Mononuclear cell (primary cell): ENCODE data around the gene ADM2. TPM values are rescaled to one million over a fixed set of nuclear protein-coding genes. Genes with fewer than 3 reads are reported as not detected.
"Not testable (repeated sequence)": the region's sequence is repeated elsewhere in the genome, so short reads cannot be mapped to it uniquely, and the experiment has no call there.

ENCODE experiments used
- H3K27me3 ChIP-seq: 2 replicates; pipeline ENCODE4 v1.6.0; 2011; ENCODE audit warnings: low read length, control low read depth; ENCODE audit not compliant: insufficient read depth
- H3K4me1 ChIP-seq: 2 replicates; pipeline ENCODE4 v1.5.1; 2011; ENCODE audit warnings: mild to moderate bottlenecking, low read length, control low read depth; ENCODE audit not compliant: insufficient read depth
- H3K4me3 ChIP-seq: 2 replicates; pipeline ENCODE4 v1.5.1; 2011; ENCODE audit warnings: mild to moderate bottlenecking, low read length, moderate library complexity
- H3K9me3 ChIP-seq: 2 replicates; pipeline ENCODE4 v1.5.1; 2011; ENCODE audit warnings: low read depth, mild to moderate bottlenecking, control low read depth, low read length
- total RNA-seq: library from RNA; depleted of rRNA; stranded (reverse); fragments of >200 nt; gene quantifications from one replicate; pipeline ENCODE4 v1.2.3, GENCODE V29; 2012

ADM2 gene
- 0.31 TPM for total RNA-seq

- H3K27me3 ChIP-seq, result peaks cover 11% of the 10 kb centered on the region
- no peaks in the 10 kb centered on the region for H3K9me3 ChIP-seq
- H3K4me3 ChIP-seq, result peak within 1 kb of the TSS; percentile 30
- H3K4me1 ChIP-seq, result peaks cover 12% of the 10 kb centered on the region
Observed at GRCh38 chr22:50481440-50482106, at the start of gene ADM2. Gene ADM2, plus strand, starts transcription at chr22:50481543. Its CDS starts 305 bp downstream, at chr22:50481848.

GRCh38 chr22:50432131-50432876, 49.0 kb upstream of the ADM2 start:
- H3K9me3 ChIP-seq, result no peaks in the 10 kb centered on the region
- H3K4me1 ChIP-seq, result no peaks in the 10 kb centered on the region
- no peak overlapping the region for H3K4me3 ChIP-seq
- H3K27me3 ChIP-seq, result no peaks in the 10 kb centered on the region

- H3K27me3 ChIP-seq, H3K4me1 ChIP-seq, H3K9me3 ChIP-seq, H3K4me3 ChIP-seq: not testable (repeated sequence)
Observed at GRCh38 chr22:50432877-50433510, 48.3 kb upstream of the ADM2 start.

- Histone ChIP-seq H3K4me1 (no peaks in the 10 kb centered on the region), H3K27me3 (no peaks in the 10 kb centered on the region), H3K4me3 (no peak overlapping the region), H3K9me3 (no peaks in the 10 kb centered on the region)
Observed at GRCh38 chr22:50434849-50435248, 46.5 kb upstream of the ADM2 start.

- H3K9me3 ChIP-seq, result no peaks in the 10 kb centered on the region
- H3K4me3 ChIP-seq, result no peak overlapping the region
- no peaks in the 10 kb centered on the region for H3K4me1 ChIP-seq
- H3K27me3 ChIP-seq, result no peaks in the 10 kb centered on the region
Observed at GRCh38 chr22:50435291-50436014, 45.9 kb upstream of the ADM2 start.

- Histone ChIP-seq H3K9me3 (no peaks in the 10 kb centered on the region), H3K4me1 (no peaks in the 10 kb centered on the region), H3K27me3 (no peaks in the 10 kb centered on the region), H3K4me3 (no peak overlapping the region)
Observed at GRCh38 chr22:50436015-50436830, 45.1 kb upstream of the ADM2 start.

- H3K4me1 ChIP-seq, result no peaks in the 10 kb centered on the region
Observed at GRCh38 chr22:50436841-50437341, 44.5 kb upstream of the ADM2 start.

GRCh38 chr22:50437511-50438304, 43.6 kb upstream of the ADM2 start:
- no peaks in the 10 kb centered on the region for H3K27me3 ChIP-seq
- no peak overlapping the region for H3K4me3 ChIP-seq
- no peaks in the 10 kb centered on the region for H3K9me3 ChIP-seq
- no peaks in the 10 kb centered on the region for H3K4me1 ChIP-seq

More at GRCh38 chr22:50436841-50437341, 44.5 kb upstream of the ADM2 start:
- H3K27me3 ChIP-seq, result no peaks in the 10 kb centered on the region
- H3K4me3 ChIP-seq, result no peak overlapping the region
- no peaks in the 10 kb centered on the region for H3K9me3 ChIP-seq

GRCh38 chr22:50438305-50439275, 42.8 kb upstream of the ADM2 start:
- Histone ChIP-seq H3K9me3 (no peaks in the 10 kb centered on the region), H3K27me3 (no peaks in the 10 kb centered on the region), H3K4me3 (no peak overlapping the region), H3K4me1 (no peaks in the 10 kb centered on the region)

GRCh38 chr22:50439314-50439870, 42.0 kb upstream of the ADM2 start:
- Histone ChIP-seq H3K9me3 (no peaks in the 10 kb centered on the region), H3K27me3 (no peaks in the 10 kb centered on the region), H3K4me3 (no peak overlapping the region), H3K4me1 (no peaks in the 10 kb centered on the region)

GRCh38 chr22:50439871-50440331, 41.4 kb upstream of the ADM2 start:
- Histone ChIP-seq H3K27me3 (no peaks in the 10 kb centered on the region), H3K4me1 (peaks cover 4% of the 10 kb centered on the region), H3K4me3 (no peak overlapping the region), H3K9me3 (no peaks in the 10 kb centered on the region)

GRCh38 chr22:50440544-50441249, 40.6 kb upstream of the ADM2 start:
- Histone ChIP-seq H3K4me1 (peaks cover 12% of the 10 kb centered on the region), H3K27me3 (no peaks in the 10 kb centered on the region), H3K9me3 (no peaks in the 10 kb centered on the region), H3K4me3 (no peak overlapping the region)
